Measurements from ENCODE around the gene JMJD4. TPM values are rescaled to one million over a fixed set of nuclear protein-coding genes. Genes with fewer than 3 reads are reported as not detected.

The JMJD4 gene
- total and polyA plus RNA-seq, 7 experiments from 2014 or later = 12.1 to 36.8 (median 32.3) TPM

DNA sequence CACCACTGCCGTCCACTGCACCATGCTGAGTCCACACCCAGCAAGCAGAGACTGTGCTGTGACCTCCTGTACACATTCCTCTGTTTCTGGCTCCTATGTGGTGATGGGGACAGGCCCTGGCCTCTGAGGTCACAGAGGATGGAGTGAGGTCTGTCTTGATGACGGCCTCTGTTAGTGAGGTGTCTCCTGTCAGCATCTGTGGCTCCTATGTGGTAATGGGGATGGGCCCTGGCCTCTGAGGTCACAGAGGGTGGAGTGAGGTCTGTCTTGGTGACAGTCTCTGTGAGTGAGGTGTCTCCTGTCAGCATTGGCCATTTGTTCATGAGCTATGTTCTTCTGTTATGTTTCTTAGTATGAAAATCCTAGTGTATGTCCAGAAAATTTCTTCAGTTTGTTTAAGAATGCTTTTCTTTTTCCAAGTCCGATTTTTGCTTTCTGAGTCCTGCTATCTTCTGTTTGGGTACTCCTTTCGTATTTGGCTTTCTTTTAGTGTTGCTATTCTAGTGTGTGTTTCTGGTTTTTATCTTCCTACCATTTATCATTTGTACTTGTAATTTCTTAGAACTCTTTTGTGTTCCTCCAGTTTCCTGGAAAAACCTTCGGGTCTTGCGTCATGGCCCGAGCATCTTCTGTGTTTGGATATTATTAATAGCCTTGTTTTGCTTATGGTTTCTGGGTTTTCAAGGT, 13.5 kb upstream of the JMJD4 start:
- H3K4me3 Mint-ChIP-seq = peak overlapping the region in 1 of 10 donors; percentile 13
- H3K36me3 ChIP-seq (ENCODE audit: control insufficient read depth in 2 of 3, insufficient read depth in 3 of 3, low read length in 3 of 3) = peaks cover 0 to 42% (median 6%) of the 10 kb centered on the region in 3 experiments
- H3K9me3 ChIP-seq (ENCODE audit: control insufficient read depth in 2 of 3, low read length in 3 of 3) = no peaks in the 10 kb centered on the region
- no peaks in the 10 kb centered on the region for H3K27me3 ChIP-seq (ENCODE audit: control insufficient read depth in 2 of 2, insufficient read depth in 2 of 2, low read length in 2 of 2)
- H3K4me3 ChIP-seq (ENCODE audit: low read length) = no peak overlapping the region
- no peaks in the 10 kb centered on the region for H3K27me3 Mint-ChIP-seq
- H3K4me1 ChIP-seq (ENCODE audit: control insufficient read depth in 2 of 2, insufficient read depth in 2 of 2, low read length in 2 of 2) = peaks cover 0 to 5% of the 10 kb centered on the region in 2 donors
- peak; percentile 73 for ATAC-seq
- intact Hi-C loops (cut with micrococcal nuclease) = no loop called here
- H3K4me1 Mint-ChIP-seq = peaks cover 23 to 54% (median 39%) of the 10 kb centered on the region in 7 donors
- no peak for DNase-seq
- no peak overlapping the region for H3K27ac ChIP-seq (ENCODE audit: low read depth, low read length)
- H3K9me3 Mint-ChIP-seq = no peaks in the 10 kb centered on the region
- ChIA-PET POLR2A (no interaction called here), CTCF (no interaction called here)
- peak overlapping the region in 2 of 9 donors; percentile 46 to 78 for H3K27ac Mint-ChIP-seq
- H3K36me3 Mint-ChIP-seq = peaks cover 5 to 28% (median 9%) of the 10 kb centered on the region in 5 donors

GRCh38 chr1:227747948-227748495, 12.9 kb upstream of the JMJD4 start:
- intact Hi-C loops (cut with micrococcal nuclease) = no loop called here
- H3K27ac ChIP-seq (ENCODE audit: low read depth, low read length) = no peak overlapping the region
- no peak for DNase-seq

DNA sequence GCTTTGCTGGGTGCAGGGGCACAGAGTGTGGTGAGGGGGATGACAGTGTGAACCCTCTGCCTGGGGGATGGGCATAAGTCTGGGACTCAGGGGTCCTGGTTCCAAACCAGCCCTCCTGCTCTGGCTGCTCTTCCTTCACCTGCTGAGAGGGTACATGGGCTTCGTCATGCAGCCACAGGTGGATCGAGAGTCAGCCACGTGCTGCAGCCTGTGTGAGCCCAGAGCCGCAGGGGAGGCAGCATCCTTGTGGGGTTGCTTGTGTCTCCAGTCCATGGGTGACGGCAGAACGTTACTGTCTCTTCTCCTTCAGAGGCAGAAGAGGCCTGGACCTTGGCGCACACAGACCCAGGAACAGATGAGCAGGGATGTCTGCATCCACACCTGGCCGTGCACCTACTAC, 12.3 kb upstream of the JMJD4 start:
- Mint-ChIP-seq H3K27me3 (no peaks in the 10 kb centered on the region), H3K4me1 (peaks cover 30 to 61% (median 39%) of the 10 kb centered on the region in 7 donors), H3K36me3 (peaks cover 5 to 26% (median 9%) of the 10 kb centered on the region in 5 donors), H3K9me3 (no peaks in the 10 kb centered on the region), H3K4me3 (no peak overlapping the region), H3K27ac (peak overlapping the region in 1 of 9 donors; percentile 5)
- CTCF ChIA-PET = no interaction called here
- DNase-seq (no peak), ATAC-seq (no peak)
- Histone ChIP-seq H3K27me3 (ENCODE audit: control insufficient read depth in 2 of 2, insufficient read depth in 2 of 2, low read length in 2 of 2) (no peaks in the 10 kb centered on the region), H3K4me1 (ENCODE audit: control insufficient read depth in 2 of 2, insufficient read depth in 2 of 2, low read length in 2 of 2) (peaks cover 0 to 5% of the 10 kb centered on the region in 2 donors), H3K36me3 (ENCODE audit: control insufficient read depth in 2 of 3, insufficient read depth in 3 of 3, low read length in 3 of 3) (peaks cover 0 to 42% (median 6%) of the 10 kb centered on the region in 3 experiments), H3K9me3 (ENCODE audit: control insufficient read depth in 2 of 3, low read length in 3 of 3) (no peaks in the 10 kb centered on the region), H3K4me3 (ENCODE audit: low read length) (no peak overlapping the region), H3K27ac (ENCODE audit: low read depth, low read length) (no peak overlapping the region)
- POLR2A ChIA-PET = no interaction called here
- intact Hi-C loops (cut with micrococcal nuclease) = no loop called here

More at GRCh38 chr1:227747948-227748495, 12.9 kb upstream of the JMJD4 start:
- H3K36me3 Mint-ChIP-seq = peaks cover 5 to 28% (median 9%) of the 10 kb centered on the region in 5 donors
- peak overlapping the region in 1 of 9 donors; percentile 78 for H3K27ac Mint-ChIP-seq
- H3K36me3 ChIP-seq (ENCODE audit: control insufficient read depth in 2 of 3, insufficient read depth in 3 of 3, low read length in 3 of 3) = peaks cover 0 to 42% (median 6%) of the 10 kb centered on the region in 3 experiments
- peaks cover 27 to 58% (median 41%) of the 10 kb centered on the region in 7 donors for H3K4me1 Mint-ChIP-seq
- ATAC-seq = no peak
- POLR2A ChIA-PET = no interaction called here
- CTCF ChIA-PET = no interaction called here
- H3K27me3 ChIP-seq (ENCODE audit: control insufficient read depth in 2 of 2, insufficient read depth in 2 of 2, low read length in 2 of 2) = no peaks in the 10 kb centered on the region
- no peak overlapping the region for H3K4me3 Mint-ChIP-seq
- no peaks in the 10 kb centered on the region for H3K27me3 Mint-ChIP-seq
- H3K9me3 ChIP-seq (ENCODE audit: control insufficient read depth in 2 of 3, low read length in 3 of 3) = no peaks in the 10 kb centered on the region
- no peak overlapping the region for H3K4me3 ChIP-seq (ENCODE audit: low read length)
- no peaks in the 10 kb centered on the region for H3K9me3 Mint-ChIP-seq
- H3K4me1 ChIP-seq (ENCODE audit: control insufficient read depth in 2 of 2, insufficient read depth in 2 of 2, low read length in 2 of 2) = peaks cover 0 to 5% of the 10 kb centered on the region in 2 donors

- H3K27me3 Mint-ChIP-seq = no peaks in the 10 kb centered on the region
- no peaks in the 10 kb centered on the region for H3K9me3 ChIP-seq (ENCODE audit: control insufficient read depth in 2 of 3, low read length in 3 of 3)
- no peak overlapping the region for H3K4me3 ChIP-seq (ENCODE audit: low read length)
- DNase-seq (no peak), ATAC-seq (no peak)
- peaks cover 30 to 64% (median 41%) of the 10 kb centered on the region in 7 donors for H3K4me1 Mint-ChIP-seq
- H3K9me3 Mint-ChIP-seq = no peaks in the 10 kb centered on the region
- H3K36me3 ChIP-seq (ENCODE audit: control insufficient read depth in 2 of 3, insufficient read depth in 3 of 3, low read length in 3 of 3) = peaks cover 0 to 42% (median 6%) of the 10 kb centered on the region in 3 experiments
- no peaks in the 10 kb centered on the region for H3K27me3 ChIP-seq (ENCODE audit: control insufficient read depth in 2 of 2, insufficient read depth in 2 of 2, low read length in 2 of 2)
- CTCF ChIA-PET = interaction anchor here (0.9 kb wide), 1 partner anchor 15 kb away, joined by 3 read pairs; no protein-coding TSS in a partner anchor
- H3K4me3 Mint-ChIP-seq = no peak overlapping the region
- H3K27ac Mint-ChIP-seq = no peak overlapping the region
- H3K27ac ChIP-seq (ENCODE audit: low read depth, low read length) = no peak overlapping the region
- peaks cover 5 to 25% (median 7%) of the 10 kb centered on the region in 5 donors for H3K36me3 Mint-ChIP-seq
- intact Hi-C loops (cut with micrococcal nuclease) = no loop called here
- POLR2A ChIA-PET = no interaction called here
- H3K4me1 ChIP-seq (ENCODE audit: control insufficient read depth in 2 of 2, insufficient read depth in 2 of 2, low read length in 2 of 2) = peaks cover 0 to 5% of the 10 kb centered on the region in 2 donors
These were observed 11.6 kb upstream of the JMJD4 start for GRCh38 chr1:227746676-227747075.

- Mint-ChIP-seq H3K4me3 (no peak overlapping the region), H3K27ac (no peak overlapping the region), H3K27me3 (no peaks in the 10 kb centered on the region), H3K4me1 (peaks cover 32 to 74% (median 50%) of the 10 kb centered on the region in 7 donors), H3K9me3 (no peaks in the 10 kb centered on the region), H3K36me3 (peaks cover 4 to 19% (median 5%) of the 10 kb centered on the region in 5 donors)
- intact Hi-C loops (cut with micrococcal nuclease) = no loop called here
- Histone ChIP-seq H3K36me3 (ENCODE audit: control insufficient read depth in 2 of 3, insufficient read depth in 3 of 3, low read length in 3 of 3) (peaks cover 0 to 35% (median 6%) of the 10 kb centered on the region in 3 experiments), H3K27ac (ENCODE audit: low read depth, low read length) (no peak overlapping the region), H3K27me3 (ENCODE audit: control insufficient read depth in 2 of 2, insufficient read depth in 2 of 2, low read length in 2 of 2) (no peaks in the 10 kb centered on the region), H3K9me3 (ENCODE audit: control insufficient read depth in 2 of 3, low read length in 3 of 3) (no peaks in the 10 kb centered on the region), H3K4me1 (ENCODE audit: control insufficient read depth in 2 of 2, insufficient read depth in 2 of 2, low read length in 2 of 2) (peaks cover under 1 to 11% of the 10 kb centered on the region in 2 donors), H3K4me3 (ENCODE audit: low read length) (no peak overlapping the region)
- DNase-seq (no peak), ATAC-seq (no peak)
- CTCF ChIA-PET = interaction anchor here (0.9 kb wide), 1 partner anchor 16 kb away, joined by 3 read pairs; no protein-coding TSS in a partner anchor
- POLR2A ChIA-PET = no interaction called here
These were observed 10.6 kb upstream of the JMJD4 start for GRCh38 chr1:227745568-227746265.

DNA sequence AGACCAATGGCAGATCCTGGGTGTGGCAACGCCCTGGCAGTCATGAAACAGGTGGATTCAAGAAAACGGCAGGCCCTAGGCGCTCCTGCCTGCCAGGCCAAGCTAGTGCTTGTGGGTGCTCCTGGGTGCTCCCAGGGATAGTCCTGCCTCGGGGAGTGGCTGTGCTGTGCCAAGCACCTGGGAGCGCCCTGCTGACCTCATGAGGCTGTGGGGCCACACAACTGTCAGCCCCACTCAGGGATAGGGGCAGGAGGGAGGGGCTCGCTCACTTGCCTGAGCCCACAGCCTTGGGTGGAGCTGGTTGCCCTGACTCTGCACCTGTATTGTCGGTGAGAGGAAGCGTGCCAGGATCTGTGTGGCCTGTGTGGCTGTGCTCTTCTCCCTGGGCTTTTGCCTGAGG, 9.6 kb upstream of the JMJD4 start:
- peaks cover 3 to 18% (median 5%) of the 10 kb centered on the region in 5 donors for H3K36me3 Mint-ChIP-seq
- H3K27me3 ChIP-seq (ENCODE audit: control insufficient read depth in 2 of 2, insufficient read depth in 2 of 2, low read length in 2 of 2) = no peaks in the 10 kb centered on the region
- no peak overlapping the region for H3K27ac ChIP-seq (ENCODE audit: low read depth, low read length)
- ATAC-seq (no peak), DNase-seq (no peak)
- peak overlapping the region in 5 of 9 donors; percentile 31 to 73 (median 44) for H3K27ac Mint-ChIP-seq
- POLR2A ChIA-PET = no interaction called here
- CTCF ChIA-PET = interaction anchor here (0.6 kb wide), 1 partner anchor 146 kb away, joined by 5 read pairs; no protein-coding TSS in a partner anchor
- peaks cover 4 to 11% of the 10 kb centered on the region in 2 donors for H3K4me1 ChIP-seq (ENCODE audit: control insufficient read depth in 2 of 2, insufficient read depth in 2 of 2, low read length in 2 of 2)
- H3K4me3 Mint-ChIP-seq = peak overlapping the region in 4 of 10 donors; percentile 11 to 37 (median 20)
- H3K4me1 Mint-ChIP-seq = peaks cover 36 to 82% (median 60%) of the 10 kb centered on the region in 7 donors
- intact Hi-C loops (cut with micrococcal nuclease) = loop anchor here in 1 of 2 donors (5.0 kb wide), 1 partner anchor 427 kb away; the partner anchor contains the start of gene CDC42BPA
- no peak overlapping the region for H3K4me3 ChIP-seq (ENCODE audit: low read length)
- no peaks in the 10 kb centered on the region for H3K27me3 Mint-ChIP-seq
- H3K36me3 ChIP-seq (ENCODE audit: control insufficient read depth in 2 of 3, insufficient read depth in 3 of 3, low read length in 3 of 3) = peaks cover 0 to 30% (median 6%) of the 10 kb centered on the region in 3 experiments
- no peaks in the 10 kb centered on the region for H3K9me3 Mint-ChIP-seq
- H3K9me3 ChIP-seq (ENCODE audit: control insufficient read depth in 2 of 3, low read length in 3 of 3) = no peaks in the 10 kb centered on the region

Measured in naive thymus-derived CD4-positive, alpha-beta T cell (primary cell).